GM18873 (cell line): Measurements from ENCODE around the gene CENPL.
"Not testable (repeated sequence)": the region's sequence is repeated elsewhere in the genome, so short reads cannot be mapped to it uniquely, and the experiment has no call there.

Experiments used
- ATAC-seq: cut with Tn5 transposase; IDR thresholded peaks from one replicate; pipeline ENCODE4 v1.9.1; 2021; ENCODE audit warnings: mild to moderate bottlenecking, moderate library complexity, moderate number of reproducible peaks; ENCODE audit not compliant: unreplicated experiment, low FRiP score

The CENPL gene

DNA sequence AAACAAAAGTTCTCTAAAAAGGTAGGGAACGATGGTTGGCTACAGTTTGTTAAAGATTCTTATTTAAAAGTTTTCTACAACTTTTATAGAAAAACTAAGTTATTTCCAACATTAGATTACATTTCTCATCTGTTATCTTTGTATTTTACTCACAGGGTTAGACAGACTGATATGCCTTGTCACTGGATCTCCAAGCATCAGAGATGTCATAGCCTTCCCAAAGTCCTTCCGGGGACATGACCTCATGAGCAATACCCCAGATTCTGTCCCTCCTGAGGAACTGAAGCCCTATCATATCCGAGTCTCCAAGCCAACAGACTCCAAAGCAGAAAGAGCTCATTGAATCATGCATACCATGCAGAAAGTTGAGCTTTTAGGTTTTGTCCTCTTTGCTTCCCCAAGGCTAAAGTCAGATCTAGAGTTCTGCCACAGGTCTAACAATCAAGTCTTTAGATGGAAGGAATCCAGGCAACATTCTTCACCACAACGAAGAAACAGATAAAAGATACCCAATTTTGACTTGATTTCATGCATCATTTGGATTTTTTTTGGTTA, 32.8 kb upstream of the CENPL start:
- no peak for ATAC-seq

DNA sequence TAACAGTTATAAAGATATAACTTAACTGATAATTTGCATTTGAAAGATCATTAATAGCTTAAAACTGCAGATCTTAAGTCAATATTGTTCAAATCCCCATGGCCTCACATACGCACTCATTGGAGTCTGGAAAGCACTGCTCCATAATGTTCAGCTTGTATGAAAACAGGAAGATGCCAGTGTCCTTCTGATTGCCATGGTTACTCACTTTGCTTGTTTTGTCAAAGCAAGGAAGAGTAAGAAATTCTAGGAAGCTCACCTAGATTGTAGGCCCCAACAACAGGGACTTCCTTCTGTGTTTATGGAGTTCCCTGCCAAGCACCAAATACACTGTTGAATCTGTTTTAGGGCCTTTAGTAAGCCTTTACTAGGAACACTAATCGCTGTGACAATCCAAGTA, 32.2 kb upstream of the CENPL start:
- ATAC-seq = no peak

DNA sequence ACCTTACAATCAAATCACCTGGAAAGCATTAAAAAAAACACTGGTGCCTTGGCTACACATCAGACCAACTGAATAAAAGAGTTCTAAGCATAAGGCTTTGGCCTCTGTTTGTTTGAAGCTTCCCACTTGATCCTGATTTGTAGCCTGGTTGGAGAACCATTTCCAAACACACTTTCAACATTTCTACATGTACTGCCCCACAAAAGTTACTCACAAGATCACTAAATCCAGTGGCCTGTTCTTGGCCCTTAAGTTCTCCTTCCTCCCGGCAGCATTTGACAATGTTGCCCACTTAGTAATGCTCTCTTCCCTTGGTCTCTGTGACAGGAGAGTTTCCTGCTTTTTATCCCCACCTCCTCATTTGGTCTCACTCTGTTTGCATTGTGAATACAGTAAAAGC, 31.3 kb upstream of the CENPL start:
- ATAC-seq = no peak

DNA sequence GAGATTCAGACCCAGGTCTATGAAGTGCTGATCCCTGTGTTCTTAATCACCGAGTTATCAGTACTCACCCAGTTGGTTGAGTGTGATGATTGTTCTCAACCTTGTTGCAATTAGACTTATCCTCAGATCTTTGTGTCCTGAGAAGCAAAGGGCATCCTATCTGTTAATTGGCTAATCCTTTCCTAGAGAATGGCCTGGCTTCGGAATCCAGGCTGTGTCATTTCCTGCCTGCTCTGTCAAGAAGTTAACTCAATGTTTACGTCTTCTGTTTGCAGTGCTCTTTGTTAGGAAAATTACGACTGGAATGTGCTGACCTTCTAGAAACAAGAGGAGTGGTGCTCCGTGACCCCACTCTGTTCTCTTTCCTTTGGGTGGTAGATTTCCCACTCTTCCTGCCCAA, 28.4 kb upstream of the CENPL start:
- ATAC-seq = no peak

DNA sequence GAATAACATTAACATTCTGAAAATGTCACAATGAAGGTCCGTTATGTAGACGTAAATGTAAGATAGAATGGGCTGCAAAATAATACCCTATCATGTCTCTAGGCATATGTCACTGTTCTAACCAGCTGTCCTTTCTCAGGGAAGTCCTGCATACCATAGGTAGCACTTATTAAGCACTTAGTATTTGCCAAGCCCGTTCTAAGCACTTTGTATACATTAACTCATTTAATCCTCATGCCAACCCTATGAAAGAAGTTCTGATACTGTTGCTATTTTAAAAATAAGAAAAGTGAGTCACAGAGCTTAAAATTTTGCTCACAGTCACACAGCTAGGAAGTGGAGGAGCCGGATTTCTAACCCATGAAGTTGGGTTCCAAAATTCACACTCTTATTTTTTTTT, 27.4 kb upstream of the CENPL start:
- no peak for ATAC-seq

DNA sequence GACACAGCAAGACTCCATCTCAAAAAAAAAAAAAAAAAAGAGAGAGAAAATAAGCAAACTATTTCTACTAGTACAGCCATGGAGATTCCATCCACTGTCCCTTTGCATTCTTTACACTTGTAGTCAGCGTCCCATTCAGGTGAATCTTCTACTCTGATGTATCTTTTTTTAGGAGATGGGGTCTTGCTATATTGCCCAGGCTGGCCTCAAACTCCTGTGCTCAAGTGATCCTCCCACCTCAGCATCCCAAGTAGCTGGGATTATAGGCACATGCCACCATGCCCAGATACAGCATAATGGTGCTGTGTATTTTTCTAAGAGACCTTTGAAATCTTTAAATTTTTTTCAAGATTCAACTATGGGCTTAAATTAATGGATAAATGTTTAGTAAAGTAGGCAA, 8.1 kb upstream of the CENPL start:
- no peak for ATAC-seq

DNA sequence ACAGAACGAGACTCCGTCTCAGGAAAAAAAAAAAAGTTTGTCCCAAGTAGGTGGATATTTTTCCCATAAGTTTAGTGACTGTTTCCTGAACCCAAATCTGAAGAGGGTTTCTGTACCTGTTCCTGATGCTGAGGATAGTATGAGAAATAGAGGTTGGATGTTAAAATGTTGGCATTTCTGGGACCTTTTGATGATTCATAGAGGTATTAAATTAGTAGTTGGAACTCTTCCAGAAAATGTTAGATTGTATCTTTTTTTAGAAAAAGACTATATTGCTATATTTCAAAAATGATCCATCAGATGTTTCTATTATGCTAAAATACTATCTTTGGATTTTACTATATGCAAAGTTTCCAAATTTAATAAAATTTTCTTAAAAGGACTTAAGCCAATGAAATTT, 2.9 kb upstream of the CENPL start:
- no peak for ATAC-seq

DNA sequence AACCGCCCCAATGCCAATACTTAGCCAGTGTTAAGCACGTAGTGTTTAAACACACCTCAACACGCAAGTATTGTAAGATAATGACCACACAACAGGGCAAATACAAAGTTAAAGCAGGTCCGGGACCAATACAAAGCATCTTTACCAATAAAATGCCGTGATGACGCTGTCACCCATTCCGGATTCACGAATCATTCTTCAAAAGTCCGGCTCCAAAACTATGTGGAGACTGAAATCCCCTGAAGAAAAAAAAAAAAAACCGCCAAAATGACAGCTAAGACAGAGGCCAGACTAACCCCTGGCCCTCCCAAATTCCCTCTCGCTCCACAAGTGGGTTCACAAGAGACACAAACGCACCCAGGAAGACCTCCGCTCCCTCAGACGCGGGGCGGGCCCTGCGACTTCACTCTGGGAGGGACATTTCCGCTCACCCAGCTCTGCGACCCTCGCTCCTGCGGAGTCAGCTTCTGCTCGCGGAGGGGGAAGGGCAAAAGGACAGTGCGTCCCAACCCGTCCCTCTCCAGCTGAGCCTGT, 835 bp downstream of the CENPL start:
- ATAC-seq = peak; percentile 33

DNA sequence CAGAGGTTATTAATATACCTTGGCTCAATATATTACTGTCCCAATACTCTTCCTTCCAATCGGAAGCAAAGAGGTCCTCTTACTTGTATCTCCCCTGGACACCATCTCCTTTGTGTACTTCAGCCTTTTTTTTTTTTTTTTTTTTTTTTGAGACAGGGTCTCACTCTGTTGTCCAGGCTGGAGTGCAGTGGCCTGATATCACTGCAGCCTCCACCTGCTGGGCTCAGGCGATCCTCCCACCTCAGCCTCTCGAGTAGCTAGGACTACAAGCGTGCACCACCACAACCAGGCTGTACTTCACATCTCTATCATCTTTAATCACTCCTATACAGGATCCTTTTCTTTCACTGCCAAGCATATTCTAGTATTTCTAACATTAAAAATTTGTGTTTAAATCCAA, 3.0 kb downstream of the CENPL start:
- ATAC-seq = no peak

DNA sequence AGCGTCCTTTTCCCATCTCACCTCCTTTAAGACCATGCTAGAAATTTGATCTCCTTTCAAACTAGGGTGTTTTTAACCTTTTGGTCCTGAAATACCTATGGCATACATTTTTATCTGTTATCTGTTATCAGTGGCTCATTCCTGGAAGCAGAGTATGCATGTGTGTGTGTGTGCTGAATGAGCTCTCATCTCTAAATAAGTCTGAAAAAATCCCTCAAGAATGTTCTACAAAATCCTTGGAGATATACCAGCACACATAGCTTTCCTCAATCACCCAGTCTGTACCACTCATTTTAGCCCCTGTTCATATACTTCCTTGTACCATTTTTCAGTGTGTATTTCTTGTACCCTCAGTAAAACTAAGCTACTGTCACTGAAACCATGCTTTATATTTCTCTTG, 6.2 kb downstream of the CENPL start:
- no peak for ATAC-seq

DNA sequence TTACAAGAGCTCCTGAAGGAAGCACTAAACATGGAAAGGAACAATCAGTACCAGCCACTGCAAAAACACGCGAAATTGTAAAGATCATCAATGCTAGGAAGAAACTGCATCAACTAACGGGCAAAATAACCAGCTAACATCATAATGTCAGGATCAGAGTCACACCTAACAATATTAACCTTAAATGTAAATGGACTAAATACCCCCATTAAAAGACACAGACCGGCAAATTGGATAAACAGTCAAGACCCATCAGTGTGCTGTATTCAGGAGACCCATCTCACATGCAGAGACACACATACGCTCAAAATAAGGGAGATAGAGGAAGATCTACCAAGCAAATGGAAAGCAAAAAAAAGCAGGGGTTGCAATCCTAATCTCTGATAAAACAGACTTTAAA, 11.0 kb downstream of the CENPL start:
- not testable (repeated sequence) for ATAC-seq

DNA sequence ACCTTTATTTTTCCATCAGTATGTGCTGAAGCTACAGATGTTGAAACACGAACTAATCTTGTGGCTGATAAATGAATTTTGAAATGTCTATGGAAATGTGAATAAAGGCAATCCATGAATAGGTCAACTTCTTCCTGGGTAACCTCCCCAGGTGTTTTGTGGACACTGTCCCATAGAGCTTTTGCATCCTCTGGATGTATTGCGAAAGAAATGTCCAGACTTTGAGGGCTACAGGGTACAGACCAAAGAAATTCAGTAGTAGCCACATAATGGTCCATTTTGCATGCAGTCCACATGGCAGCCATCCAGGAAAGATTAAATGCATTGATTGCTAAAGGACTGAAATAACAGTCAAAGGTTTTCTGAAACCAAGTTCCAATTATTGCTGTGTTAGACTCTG, 21.7 kb downstream of the CENPL start:
- no peak for ATAC-seq

DNA sequence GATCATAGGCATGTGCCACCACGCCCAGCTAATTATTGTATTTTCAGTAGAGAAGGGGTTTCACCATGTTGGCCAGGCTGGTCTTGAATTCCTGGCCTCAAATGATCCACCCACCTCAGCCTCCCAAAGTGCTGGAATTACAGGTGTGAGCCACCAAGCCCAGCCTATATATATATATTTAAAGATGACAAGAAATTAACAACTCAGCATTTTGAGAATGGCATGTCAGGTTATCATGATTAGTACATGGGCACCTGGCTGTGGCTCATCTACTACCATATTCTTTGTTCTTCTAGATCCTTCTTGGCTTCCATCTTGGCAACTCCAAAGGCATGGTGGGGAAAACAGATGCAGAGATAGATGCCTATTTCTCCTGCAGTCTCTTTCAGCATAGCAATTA, 24.7 kb downstream of the CENPL start:
- ATAC-seq = not testable (repeated sequence)

DNA sequence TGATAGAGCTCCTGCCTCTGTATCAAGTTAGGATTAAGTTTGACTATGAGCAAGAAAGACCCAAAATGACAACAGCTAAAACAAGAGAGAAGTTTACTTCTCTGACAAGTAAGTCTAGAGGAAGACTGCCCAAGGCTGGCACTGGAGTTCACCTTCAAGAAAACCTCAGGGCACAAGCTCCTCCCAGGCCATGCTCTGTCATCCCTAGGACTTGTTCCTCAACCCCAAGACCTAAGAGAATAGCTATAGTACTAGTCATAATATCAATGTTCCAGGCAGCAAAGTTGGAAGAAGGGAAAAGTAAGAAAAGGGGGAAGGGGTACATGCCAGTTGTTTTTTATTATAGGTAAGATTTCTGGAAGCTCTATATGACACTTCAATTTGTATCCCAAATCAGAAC, 26.6 kb downstream of the CENPL start:
- ATAC-seq = no peak

DNA sequence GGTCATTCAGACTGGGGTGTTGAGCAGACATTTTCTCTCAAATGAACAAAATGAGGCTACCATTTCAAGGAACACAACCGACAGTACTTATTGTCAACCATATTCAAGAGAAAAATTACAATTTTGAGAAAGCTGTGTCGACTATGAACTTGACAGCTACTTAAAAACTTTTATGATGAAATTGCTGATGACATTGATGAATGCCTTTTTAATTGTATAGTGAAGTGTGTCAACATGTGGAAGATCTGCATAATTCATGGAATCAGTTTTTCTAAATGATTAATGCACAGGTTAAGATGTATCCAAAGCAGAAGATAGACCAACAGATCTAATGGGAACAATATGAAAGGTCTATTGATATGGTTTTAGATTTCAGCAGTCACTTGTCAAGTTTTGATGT, 34.8 kb downstream of the CENPL start:
- no peak for ATAC-seq

DNA sequence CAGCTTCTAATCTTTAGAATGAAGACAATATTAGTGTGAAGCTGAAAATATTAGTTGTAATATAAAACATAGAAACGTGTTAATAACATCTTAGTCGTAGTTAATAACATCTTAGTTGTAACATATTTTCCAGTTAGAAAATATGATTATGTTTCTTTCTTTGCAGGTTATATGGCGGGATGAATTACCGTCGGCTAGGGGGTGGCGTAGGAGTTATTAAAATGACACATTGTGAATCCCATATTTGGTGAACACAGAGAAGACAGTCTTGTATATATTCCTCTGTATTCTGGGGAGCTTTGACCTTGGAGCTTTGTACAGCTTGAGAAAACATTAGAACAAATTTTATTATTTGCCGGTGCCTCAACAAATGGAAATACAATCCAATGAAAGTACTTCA, 39.7 kb downstream of the CENPL start:
- ATAC-seq = no peak

DNA sequence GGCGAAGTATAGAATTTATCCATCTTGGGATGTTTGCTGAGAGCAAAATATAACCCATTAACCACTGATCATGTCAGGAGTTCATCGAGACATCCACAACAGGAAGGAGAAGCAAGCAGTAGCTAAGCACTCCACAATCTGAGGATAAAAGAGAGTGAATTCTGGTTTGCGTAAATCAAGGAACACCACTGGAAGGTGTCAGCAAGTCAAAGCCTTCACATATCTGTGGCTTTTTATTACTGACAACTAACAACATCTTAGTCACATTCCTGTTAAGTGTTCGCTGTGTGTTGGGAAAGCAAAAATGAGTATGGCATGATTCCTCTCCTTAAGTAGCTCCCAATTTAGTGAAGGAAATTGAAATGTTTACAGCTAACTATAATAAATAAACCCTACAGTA, 44.7 kb downstream of the CENPL start:
- ATAC-seq = no peak

DNA sequence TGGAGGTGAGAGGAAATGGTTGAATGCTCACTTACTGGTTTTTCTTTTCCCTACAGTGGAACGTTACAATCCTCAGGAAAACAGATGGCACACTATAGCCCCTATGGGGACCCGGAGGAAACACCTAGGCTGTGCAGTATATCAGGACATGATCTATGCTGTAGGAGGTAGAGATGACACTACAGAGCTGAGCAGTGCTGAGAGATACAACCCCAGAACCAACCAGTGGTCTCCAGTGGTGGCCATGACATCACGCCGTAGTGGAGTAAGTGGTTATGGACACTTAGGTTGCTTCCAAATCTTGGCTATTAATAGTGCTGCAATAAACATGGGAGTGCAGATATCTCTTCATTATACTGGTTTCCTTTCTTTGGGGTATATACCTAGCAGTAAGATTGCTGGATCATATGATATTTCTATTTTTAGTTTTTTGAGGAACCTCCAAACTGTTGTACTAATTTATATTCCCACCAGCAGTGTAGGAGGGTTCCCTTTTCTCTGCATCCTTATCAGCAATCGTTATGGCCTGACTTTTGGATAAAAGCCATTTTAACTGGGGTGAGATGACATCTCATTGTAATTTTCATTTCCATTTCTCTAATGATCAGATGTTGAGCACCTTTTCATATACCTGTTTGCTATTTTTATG, 49.0 kb downstream of the CENPL start:
- ATAC-seq = no peak

DNA sequence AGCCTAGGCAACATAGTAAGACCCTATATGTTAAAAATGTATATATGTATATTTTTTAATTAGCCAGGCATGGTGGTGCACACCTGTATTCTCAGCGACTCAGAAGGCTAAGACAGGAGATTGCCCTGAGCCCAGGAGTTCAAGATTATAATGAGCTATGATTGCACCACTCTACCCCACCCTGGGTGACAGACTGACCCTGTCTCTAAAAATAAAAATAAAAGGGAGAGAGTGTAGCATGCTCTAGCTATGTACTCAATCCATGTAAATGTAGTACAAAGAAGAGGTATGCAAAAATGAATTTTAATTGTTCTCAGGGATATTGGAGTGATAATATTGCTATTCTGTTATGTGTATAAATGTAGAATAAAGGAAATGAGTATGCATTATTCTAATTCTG, 53.1 kb downstream of the CENPL start:
- ATAC-seq = no peak

DNA sequence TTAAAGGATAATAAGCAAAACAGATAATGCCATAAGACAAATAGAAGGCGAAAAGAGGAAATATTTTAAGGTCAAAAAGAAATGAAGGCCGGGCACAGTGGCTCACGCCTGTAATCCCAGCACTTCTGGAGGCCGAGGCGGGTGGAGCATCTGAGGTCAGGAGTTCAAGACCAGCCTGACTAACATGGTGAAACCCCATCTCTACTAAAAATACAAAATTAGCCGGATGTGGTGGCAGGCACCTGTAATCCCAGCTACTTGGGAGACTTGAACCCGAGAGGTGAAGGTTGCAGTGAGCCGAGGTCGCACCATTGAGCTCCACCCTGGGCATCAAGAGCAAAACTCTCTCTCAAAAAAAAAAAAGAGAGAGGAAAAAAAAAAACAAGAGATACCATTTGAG, 54.4 kb downstream of the CENPL start:
- not testable (repeated sequence) for ATAC-seq

DNA sequence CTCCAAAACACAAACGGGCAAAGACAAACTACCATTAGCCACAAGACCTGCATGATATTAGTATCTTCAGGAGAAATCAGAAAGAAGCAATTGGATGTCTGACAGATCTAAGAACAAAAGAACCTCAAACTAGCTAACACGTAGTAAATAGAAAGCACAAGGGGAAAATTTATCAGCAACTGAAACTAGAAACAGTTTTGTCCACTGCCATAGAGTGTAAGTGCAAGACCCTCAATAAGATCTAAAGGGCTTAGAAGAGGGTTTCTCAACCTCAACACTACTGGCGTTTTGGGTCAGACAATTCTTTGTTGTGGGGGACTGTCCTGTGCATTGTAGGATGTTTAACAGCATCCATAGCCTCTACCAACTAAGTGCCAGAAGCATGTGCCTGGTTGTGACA, 55.9 kb downstream of the CENPL start:
- ATAC-seq = no peak

DNA sequence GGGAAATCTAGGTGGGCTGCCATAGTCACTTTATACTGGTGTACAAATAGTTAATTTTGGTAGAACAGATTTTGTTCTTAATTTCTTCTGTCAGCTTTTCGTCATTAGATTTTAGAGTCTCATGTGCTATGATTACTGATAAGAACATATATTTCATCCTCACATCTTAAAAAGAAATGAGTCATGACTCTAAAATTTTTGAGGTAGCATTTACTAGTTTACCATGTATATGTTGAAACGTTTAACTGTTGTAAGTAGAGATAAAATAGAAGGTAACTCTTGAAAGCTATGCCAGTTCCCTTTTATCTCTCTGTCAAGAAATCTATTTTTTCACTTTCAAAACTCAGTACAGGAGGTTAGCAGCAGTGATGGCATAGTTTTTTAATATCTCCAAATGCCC, 56.5 kb downstream of the CENPL start:
- ATAC-seq = no peak

DNA sequence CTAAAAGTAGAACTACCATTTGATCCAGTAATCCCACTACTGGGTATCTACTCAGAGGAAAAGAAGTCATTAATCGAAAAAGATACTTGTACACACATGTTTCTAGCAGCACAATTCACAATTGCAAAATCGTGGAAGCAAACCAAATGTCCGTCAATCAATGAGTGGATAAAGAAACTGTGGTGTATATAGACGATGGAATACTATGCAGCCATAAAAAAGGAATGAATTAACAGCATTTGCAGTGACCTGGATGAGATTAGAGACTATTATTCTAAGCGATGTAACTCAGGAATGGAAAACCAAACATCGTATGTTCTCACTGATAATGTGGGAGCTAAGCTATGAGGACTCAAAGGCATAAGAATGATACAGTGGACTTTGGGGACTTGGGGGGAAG, 60.4 kb downstream of the CENPL start:
- not testable (repeated sequence) for ATAC-seq
